Neural cell (in vitro differentiated cells): ENCODE data around the gene GATC. TPM values are rescaled to one million over a fixed set of nuclear protein-coding genes. Genes with fewer than 3 reads are reported as not detected.

Experiments used
- H2AFZ ChIP-seq: fragments of 200-600, 300-800 bp; sonication (generic), shearing (Covaris generic); 2 replicates; pipeline ENCODE4 v1.6.0; 2014; ENCODE audit warnings: low read depth, mild to moderate bottlenecking, antibody characterized with exemption, low read length, moderate library complexity
- H3F3A ChIP-seq: fragments of 200-600 bp; shearing (Covaris generic); 2 replicates; pipeline ENCODE4 v1.6.1; 2016; ENCODE audit warnings: mild to moderate bottlenecking, moderate library complexity, mixed read lengths, antibody characterized with exemption, low read length; ENCODE audit not compliant: insufficient read depth, poor library complexity, severe bottlenecking
- H3K27ac ChIP-seq: fragments of 200-600, 300-800 bp; sonication (generic), shearing (Covaris generic); 2 replicates; pipeline ENCODE4 v1.5.1; 2014; ENCODE audit warnings: mild to moderate bottlenecking, low read length, moderate library complexity
- H3K27me3 ChIP-seq: fragments of 300-800, 200-600 bp; sonication (generic), shearing (Covaris generic); 2 replicates; pipeline ENCODE4 v1.6.0; 2014; ENCODE audit warnings: mild to moderate bottlenecking, low read depth, low read length, moderate library complexity; ENCODE audit not compliant: insufficient read depth
- H3K36me3 ChIP-seq: fragments of 300-800, 200-600 bp; sonication (generic), shearing (Covaris generic); 2 replicates; pipeline ENCODE4 v1.5.1; 2014; ENCODE audit warnings: mild to moderate bottlenecking, antibody characterized with exemption, low read length, moderate library complexity; ENCODE audit not compliant: insufficient read depth
- H3K4me2 ChIP-seq: fragments of 300-800, 200-600 bp; sonication (generic), shearing (Covaris generic); 2 replicates; pipeline ENCODE4 v1.6.0; 2014; ENCODE audit warnings: mild to moderate bottlenecking, low read length
- H3K4me3 ChIP-seq: fragments of 300-800, 200-600 bp; sonication (generic), shearing (Covaris generic); 2 replicates; pipeline ENCODE4 v1.5.1; 2014; ENCODE audit warnings: mild to moderate bottlenecking, low read length, moderate library complexity
- H3K79me2 ChIP-seq: fragments of 200-600 bp; shearing (Covaris generic); replicated peaks from 2 replicates; pipeline ENCODE4 v1.6.0; 2014; ENCODE audit warnings: mild to moderate bottlenecking, low read length, moderate library complexity; ENCODE audit not compliant: insufficient read depth
- H3K9ac ChIP-seq: fragments of 300-800, 200-600 bp; sonication (generic), shearing (Covaris generic); 2 replicates; pipeline ENCODE4 v1.6.1; 2016; ENCODE audit warnings: mild to moderate bottlenecking, low read length, mixed read lengths
- H3K9me2 ChIP-seq: fragments of 200-600 bp; shearing (Covaris generic); 2 replicates; pipeline ENCODE4 v1.6.1; 2016; ENCODE audit warnings: mild to moderate bottlenecking, low read length, mixed read lengths; ENCODE audit not compliant: insufficient read depth
- H3K9me3 ChIP-seq: fragments of 200-600, 300-800 bp; sonication (generic), shearing (Covaris generic); 2 replicates; pipeline ENCODE4 v1.6.1; 2016; ENCODE audit warnings: mild to moderate bottlenecking, mixed run types, low read length, moderate library complexity, mixed read lengths
- H4K20me1 ChIP-seq: fragments of 200-600 bp; shearing (Covaris generic); 2 replicates; pipeline ENCODE4 v1.6.1; 2016; ENCODE audit warnings: mild to moderate bottlenecking, mixed run types; ENCODE audit not compliant: insufficient read depth
- EP300 ChIP-seq: fragments of 450-650 bp; conservative IDR thresholded peaks from 2 replicates; pipeline ENCODE4 v1.6.1; 2014; ENCODE audit warnings: antibody characterized with exemption, mild to moderate bottlenecking, moderate library complexity; ENCODE audit not compliant: poor library complexity, severe bottlenecking
- EZH2 ChIP-seq: fragments of 200-600, 300-800 bp; shearing (Covaris generic), sonication (generic); IDR thresholded peaks from 2 replicates; pipeline ENCODE4 v1.6.1; 2014; ENCODE audit warnings: antibody characterized with exemption, low read length, borderline replicate concordance, mild to moderate bottlenecking; ENCODE audit not compliant: insufficient read depth, poor library complexity, severe bottlenecking
- MXI1 ChIP-seq: fragments of 450-650 bp; conservative IDR thresholded peaks from 2 replicates; pipeline ENCODE4 v1.6.1; 2014; ENCODE audit warnings: antibody characterized with exemption, mild to moderate bottlenecking; ENCODE audit not compliant: poor library complexity, severe bottlenecking
- POLR2AphosphoS5 ChIP-seq: IDR thresholded peaks from 2 replicates; pipeline ENCODE4 v1.6.1; 2012
- RAD21 ChIP-seq: fragments of 450-650 bp; conservative IDR thresholded peaks from 2 replicates; pipeline ENCODE4 v1.6.1; 2014; ENCODE audit warnings: antibody characterized with exemption, mild to moderate bottlenecking, moderate library complexity
- SMC3 ChIP-seq: fragments of 450-650 bp; conservative IDR thresholded peaks from 2 replicates; pipeline ENCODE4 v1.6.1; 2014; ENCODE audit warnings: antibody characterized with exemption, mild to moderate bottlenecking, moderate library complexity; ENCODE audit not compliant: poor library complexity
- TAF1 ChIP-seq: IDR thresholded peaks from 2 replicates; pipeline ENCODE4 v1.6.1; 2012; ENCODE audit warnings: low read depth
- polyA plus RNA-seq: library from polyadenylated mRNA; depleted of rRNA; stranded (reverse); fragments of >200 nt; gene quantifications from 2 replicates; pipeline ENCODE4 v1.2.3, GENCODE V29; 2014
- TF ChIP-seq, protein P1 (sequence below): fragments of 450-650 bp; IDR thresholded peaks from 2 replicates; pipeline ENCODE4 v1.5.1; 2014; ENCODE audit warnings: antibody characterized with exemption, mild to moderate bottlenecking, moderate library complexity; ENCODE audit not compliant: poor library complexity, severe bottlenecking
- TF ChIP-seq, protein P2 (sequence below): IDR thresholded peaks from 2 replicates; pipeline ENCODE4 v1.6.1; 2012; ENCODE audit warnings: borderline replicate concordance

Gene GATC
- polyA plus RNA-seq, 1 donor from 2014 or later = 45.3 TPM

DNA sequence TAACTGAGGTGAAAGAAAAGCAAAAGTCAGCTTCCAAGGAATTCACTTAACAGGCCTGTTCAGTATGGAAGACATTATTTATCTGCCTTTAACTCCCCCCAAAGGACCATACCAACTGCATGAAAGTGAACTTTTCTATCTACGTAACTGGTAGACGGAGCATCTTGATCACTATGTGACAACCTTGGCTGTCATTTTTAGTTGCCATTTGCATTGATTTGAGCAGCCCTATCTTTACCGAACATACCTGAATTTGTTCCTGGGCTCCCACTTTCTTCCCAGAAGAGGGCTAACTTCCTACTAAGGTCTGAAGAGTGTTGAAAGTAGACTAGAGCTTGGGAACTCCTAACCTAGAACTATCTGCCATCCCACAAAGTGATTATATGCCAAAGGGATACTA, 13.9 kb downstream of the GATC start:
- Histone ChIP-seq H4K20me1 (no peaks in the 10 kb centered on the region), H3K79me2 (peaks cover 9% of the 10 kb centered on the region), H3K4me3 (no peak overlapping the region), H3K9me3 (no peaks in the 10 kb centered on the region), H3K9me2 (no peaks in the 10 kb centered on the region), H2AFZ (no peak overlapping the region), H3K27ac (no peak overlapping the region), H3K4me2 (no peak overlapping the region), H3K27me3 (no peaks in the 10 kb centered on the region), H3F3A (no peaks in the 10 kb centered on the region), H3K36me3 (peaks cover 19% of the 10 kb centered on the region), H3K9ac (no peak overlapping the region)
- no peak for TF ChIP-seq RAD21
- no peak for TF ChIP-seq EP300
- no peak for TF ChIP-seq EZH2
- no peak for TF ChIP-seq POLR2AphosphoS5
- no peak for TF ChIP-seq MXI1
- TF ChIP-seq, protein P1, sequence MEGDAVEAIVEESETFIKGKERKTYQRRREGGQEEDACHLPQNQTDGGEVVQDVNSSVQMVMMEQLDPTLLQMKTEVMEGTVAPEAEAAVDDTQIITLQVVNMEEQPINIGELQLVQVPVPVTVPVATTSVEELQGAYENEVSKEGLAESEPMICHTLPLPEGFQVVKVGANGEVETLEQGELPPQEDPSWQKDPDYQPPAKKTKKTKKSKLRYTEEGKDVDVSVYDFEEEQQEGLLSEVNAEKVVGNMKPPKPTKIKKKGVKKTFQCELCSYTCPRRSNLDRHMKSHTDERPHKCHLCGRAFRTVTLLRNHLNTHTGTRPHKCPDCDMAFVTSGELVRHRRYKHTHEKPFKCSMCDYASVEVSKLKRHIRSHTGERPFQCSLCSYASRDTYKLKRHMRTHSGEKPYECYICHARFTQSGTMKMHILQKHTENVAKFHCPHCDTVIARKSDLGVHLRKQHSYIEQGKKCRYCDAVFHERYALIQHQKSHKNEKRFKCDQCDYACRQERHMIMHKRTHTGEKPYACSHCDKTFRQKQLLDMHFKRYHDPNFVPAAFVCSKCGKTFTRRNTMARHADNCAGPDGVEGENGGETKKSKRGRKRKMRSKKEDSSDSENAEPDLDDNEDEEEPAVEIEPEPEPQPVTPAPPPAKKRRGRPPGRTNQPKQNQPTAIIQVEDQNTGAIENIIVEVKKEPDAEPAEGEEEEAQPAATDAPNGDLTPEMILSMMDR = no peak
- TF ChIP-seq, protein P2, sequence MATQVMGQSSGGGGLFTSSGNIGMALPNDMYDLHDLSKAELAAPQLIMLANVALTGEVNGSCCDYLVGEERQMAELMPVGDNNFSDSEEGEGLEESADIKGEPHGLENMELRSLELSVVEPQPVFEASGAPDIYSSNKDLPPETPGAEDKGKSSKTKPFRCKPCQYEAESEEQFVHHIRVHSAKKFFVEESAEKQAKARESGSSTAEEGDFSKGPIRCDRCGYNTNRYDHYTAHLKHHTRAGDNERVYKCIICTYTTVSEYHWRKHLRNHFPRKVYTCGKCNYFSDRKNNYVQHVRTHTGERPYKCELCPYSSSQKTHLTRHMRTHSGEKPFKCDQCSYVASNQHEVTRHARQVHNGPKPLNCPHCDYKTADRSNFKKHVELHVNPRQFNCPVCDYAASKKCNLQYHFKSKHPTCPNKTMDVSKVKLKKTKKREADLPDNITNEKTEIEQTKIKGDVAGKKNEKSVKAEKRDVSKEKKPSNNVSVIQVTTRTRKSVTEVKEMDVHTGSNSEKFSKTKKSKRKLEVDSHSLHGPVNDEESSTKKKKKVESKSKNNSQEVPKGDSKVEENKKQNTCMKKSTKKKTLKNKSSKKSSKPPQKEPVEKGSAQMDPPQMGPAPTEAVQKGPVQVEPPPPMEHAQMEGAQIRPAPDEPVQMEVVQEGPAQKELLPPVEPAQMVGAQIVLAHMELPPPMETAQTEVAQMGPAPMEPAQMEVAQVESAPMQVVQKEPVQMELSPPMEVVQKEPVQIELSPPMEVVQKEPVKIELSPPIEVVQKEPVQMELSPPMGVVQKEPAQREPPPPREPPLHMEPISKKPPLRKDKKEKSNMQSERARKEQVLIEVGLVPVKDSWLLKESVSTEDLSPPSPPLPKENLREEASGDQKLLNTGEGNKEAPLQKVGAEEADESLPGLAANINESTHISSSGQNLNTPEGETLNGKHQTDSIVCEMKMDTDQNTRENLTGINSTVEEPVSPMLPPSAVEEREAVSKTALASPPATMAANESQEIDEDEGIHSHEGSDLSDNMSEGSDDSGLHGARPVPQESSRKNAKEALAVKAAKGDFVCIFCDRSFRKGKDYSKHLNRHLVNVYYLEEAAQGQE = no peak
- TF ChIP-seq TAF1 = no peak
- TF ChIP-seq SMC3 = no peak

DNA sequence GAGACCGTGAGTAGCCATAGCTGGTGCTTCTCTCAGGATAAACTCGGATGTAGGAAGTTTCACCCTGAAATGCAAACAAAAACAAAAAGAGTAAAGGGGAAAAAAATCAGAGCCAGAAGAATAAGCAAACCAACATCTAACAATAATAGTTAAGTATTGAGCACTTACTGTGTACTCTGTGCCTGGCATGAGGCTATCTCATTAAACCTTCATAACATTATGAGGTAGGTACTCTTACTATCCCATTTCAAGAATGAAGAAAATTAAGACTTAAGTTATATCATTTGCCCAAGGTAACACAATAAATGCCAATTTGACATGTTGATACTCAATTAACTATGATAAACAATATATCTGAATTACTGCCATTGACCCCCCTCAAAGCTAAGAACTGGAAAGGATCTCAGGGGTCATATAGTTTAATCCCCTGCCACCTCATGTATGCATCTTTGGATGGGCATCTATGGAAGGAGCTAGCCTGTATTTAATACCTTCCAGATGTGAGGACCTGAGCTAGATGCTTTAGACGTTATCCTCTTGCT, 15.9 kb downstream of the GATC start:
- H3K9ac ChIP-seq = no peak overlapping the region
- H3K36me3 ChIP-seq = peaks cover 25% of the 10 kb centered on the region
- H3K4me2 ChIP-seq = no peak overlapping the region
- no peaks in the 10 kb centered on the region for H3K9me2 ChIP-seq
- no peak for TF ChIP-seq TAF1
- TF ChIP-seq, protein P2 = no peak
- TF ChIP-seq RAD21 = no peak
- TF ChIP-seq, protein P1 = no peak
- TF ChIP-seq EZH2 = no peak
- TF ChIP-seq MXI1 = no peak
- TF ChIP-seq POLR2AphosphoS5 = no peak
- no peak for TF ChIP-seq EP300
- no peak for TF ChIP-seq SMC3
- no peak overlapping the region for H2AFZ ChIP-seq
- no peaks in the 10 kb centered on the region for H3K27me3 ChIP-seq
- no peak overlapping the region for H3K27ac ChIP-seq
- peaks cover 5% of the 10 kb centered on the region for H4K20me1 ChIP-seq
- H3F3A ChIP-seq = no peaks in the 10 kb centered on the region
- no peaks in the 10 kb centered on the region for H3K9me3 ChIP-seq
- no peak overlapping the region for H3K4me3 ChIP-seq
- H3K79me2 ChIP-seq = peaks cover 29% of the 10 kb centered on the region
